H1 (cell line): Measurements from ENCODE around the gene POMT2. TPM values are rescaled to one million over a fixed set of nuclear protein-coding genes. Genes with fewer than 3 reads are reported as not detected.

Experiments used
- HDAC6 ChIP-seq: IDR thresholded peaks from one replicate; pipeline ENCODE4 v1.7.1; 2012; ENCODE audit warnings: low read depth, mild to moderate bottlenecking, inconsistent platforms, low read length, moderate library complexity
- POLR2A ChIP-seq, 2 experiments: IDR thresholded peaks; 1 replicate in 1 of 2; 2 replicates in 1 of 2; pipeline ENCODE4 v1.6.1; 2011; ENCODE audit warnings: low read depth in 2 of 2, low read length in 2 of 2, mild to moderate bottlenecking in 2 of 2; ENCODE audit errors: control extremely low read depth in 1 of 2
- polyA plus RNA-seq, 7 experiments: library from polyadenylated mRNA; depleted of rRNA in 3 of 7; stranded (reverse) in 5 of 7; unstranded in 2 of 7; fragments of >200 nt in 5 of 7; fragments of 200-250 nt in 2 of 7; gene quantifications; 1 replicate in 5 of 7; 2 replicates in 1 of 7; 4 replicates in 1 of 7; pipeline versions ENCODE4 v1.2.1 to v1.2.3, GENCODE V29; 2011 to 2013; ENCODE audit warnings: missing spikeins in 2 of 7, mixed read lengths in 2 of 7
- total RNA-seq: library from RNA; stranded (reverse); fragmentation: NEBNext Ultra II Directional; extraction: Animal tissue kit (Norgen Biotek cat#: 25700); gene quantifications from 2 replicates; pipeline ENCODE4 v1.2.1, GENCODE V29; 2021

POMT2 gene
- total and polyA plus RNA-seq, 2 of the 8 experiments (the other 6 are each of a cell fraction or from before 2014, with no cell fraction given), result 20.8 to 44.9 TPM

- TF ChIP-seq HDAC6 (no peak), POLR2A (IDR thresholded peaks at IDR 0.05; ENCODE audit: control extremely low read depth in 1 of 2, low read depth in 2 of 2, low read length in 2 of 2) (no peak)
Observed at GRCh38 chr14:77339407-77339806, 18.7 kb upstream of the POMT2 start (continued).
